Activated T-cell treated with anti-CD3 and anti-CD28 coated beads for 1 hour (primary cell): ENCODE results near the gene UBASH3B.
"Not testable (repeated sequence)": the region's sequence is repeated elsewhere in the genome, so short reads cannot be mapped to it uniquely, and the experiment has no call there.

Source experiments
- DNase-seq: peaks from one replicate; pipeline ENCODE4 v3.0.0-alpha.2; 2020; ENCODE audit warnings: low read depth

The UBASH3B gene

DNA sequence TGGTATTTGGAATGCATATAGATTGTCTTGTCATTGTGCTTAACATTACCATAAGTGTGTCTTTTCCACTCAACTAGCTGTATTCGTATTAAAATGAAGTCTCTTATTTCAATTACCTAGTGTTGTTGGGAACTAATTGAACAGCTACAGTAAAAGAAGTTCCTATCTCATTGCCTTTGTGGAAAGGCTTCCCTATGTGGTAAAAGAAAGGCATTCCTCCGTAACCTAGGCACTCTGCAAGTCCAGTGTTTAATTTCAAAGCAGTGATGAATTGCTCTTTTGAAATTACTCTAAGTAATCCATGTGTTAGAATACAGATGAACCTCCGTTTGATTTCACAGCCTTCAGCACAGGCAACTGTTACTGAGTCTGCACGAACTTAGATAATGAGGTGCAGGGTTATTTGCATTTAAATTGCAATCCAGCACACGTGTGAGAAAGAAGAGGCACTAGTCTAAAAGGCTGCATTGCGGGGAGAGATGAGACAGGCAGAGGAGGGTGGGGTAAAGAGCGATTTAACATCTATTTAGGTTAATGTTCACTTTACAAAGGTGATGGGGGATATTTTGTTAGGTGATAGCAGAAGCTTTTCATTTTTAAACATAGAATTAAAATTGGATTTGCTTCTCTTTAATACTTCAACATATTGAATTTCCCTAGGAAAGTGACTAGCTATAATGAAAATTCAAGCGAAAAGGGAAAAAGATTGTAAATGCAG is 157.8 kb downstream of the UBASH3B start:
- DNase-seq, result no peak

DNA sequence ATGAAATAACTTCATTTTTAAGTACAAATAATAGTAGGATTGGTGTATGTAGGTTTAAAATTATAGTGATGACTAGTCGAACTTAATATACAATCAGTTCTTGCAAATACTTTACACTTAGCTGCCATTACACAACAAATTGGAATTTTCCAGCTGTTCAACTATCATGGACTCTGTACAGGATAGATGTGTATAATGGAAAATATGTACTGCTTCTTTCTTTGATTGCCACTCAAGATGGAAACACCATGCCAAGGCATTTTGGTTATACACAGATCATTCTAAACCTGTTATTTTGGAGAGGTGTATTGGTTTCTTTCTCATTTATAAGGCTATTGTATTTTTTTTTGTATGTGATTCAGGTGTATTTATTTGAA is 158.4 kb downstream of the UBASH3B start:
- no peak for DNase-seq

DNA sequence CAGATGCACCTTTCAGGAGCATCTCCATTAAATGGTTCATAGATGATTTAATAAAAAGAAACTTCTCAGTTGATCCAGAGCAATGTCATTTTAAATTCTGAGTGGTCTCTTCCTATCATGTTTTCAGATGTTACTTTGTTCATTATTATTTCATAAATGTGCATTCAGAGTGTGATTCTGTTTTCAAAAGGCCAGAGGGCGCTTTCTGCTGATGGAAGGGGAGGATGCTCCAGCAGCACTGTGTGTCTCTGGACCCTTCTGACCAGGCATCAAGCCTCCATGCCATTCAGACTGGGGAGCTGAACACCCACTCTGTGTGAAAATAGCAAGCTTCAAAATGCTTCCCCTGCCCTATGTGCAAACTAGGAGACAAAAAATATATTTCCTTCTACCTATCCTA is 158.9 kb downstream of the UBASH3B start:
- no peak for DNase-seq

- no peak for DNase-seq
These were observed 160.4 kb downstream of the UBASH3B start for GRCh38 chr11:122815900-122816299.

GRCh38 chr11:122816761-122817520 is 161.4 kb downstream of the UBASH3B start:
- no peak for DNase-seq

DNA sequence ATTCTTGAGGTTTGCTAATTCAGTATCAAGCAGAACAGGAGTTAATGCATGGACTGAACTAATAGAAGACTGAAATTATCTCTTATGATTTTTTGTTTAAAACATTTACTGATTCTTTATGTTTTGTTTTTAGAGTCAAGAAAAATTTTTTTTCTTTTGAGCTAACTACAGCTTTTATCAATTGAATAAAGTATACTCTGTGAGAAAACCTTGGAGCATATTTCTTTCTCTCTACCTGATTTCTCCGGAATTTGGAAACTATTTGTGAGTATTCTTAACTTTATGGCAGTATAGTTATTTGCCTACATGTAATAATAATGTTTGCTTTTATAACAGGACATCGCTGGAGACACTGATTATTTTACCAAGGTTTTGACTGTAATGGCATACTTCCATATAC is 164.6 kb downstream of the UBASH3B start:
- no peak for DNase-seq

- DNase-seq, result no peak
These were observed 165.6 kb downstream of the UBASH3B start for GRCh38 chr11:122821169-122821568.

DNA sequence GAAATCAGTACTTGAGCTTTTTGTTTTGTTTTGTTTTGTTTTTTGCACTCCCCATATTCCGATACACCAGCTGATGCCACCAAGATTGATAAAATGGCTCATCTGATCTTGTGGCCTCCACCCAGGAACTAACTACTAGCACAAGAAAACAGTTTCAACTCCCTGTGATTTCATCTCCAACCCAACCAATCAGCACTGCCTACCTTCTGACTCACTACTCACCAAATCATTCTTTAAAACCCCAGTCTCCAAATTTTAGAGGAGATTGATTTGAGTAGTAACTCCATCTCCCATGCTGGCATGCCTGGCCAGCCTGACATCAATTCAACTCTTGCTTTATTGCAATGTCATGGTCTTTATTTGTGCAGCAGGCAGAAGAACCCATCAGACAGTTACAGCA is 166.7 kb downstream of the UBASH3B start:
- no peak for DNase-seq

DNA sequence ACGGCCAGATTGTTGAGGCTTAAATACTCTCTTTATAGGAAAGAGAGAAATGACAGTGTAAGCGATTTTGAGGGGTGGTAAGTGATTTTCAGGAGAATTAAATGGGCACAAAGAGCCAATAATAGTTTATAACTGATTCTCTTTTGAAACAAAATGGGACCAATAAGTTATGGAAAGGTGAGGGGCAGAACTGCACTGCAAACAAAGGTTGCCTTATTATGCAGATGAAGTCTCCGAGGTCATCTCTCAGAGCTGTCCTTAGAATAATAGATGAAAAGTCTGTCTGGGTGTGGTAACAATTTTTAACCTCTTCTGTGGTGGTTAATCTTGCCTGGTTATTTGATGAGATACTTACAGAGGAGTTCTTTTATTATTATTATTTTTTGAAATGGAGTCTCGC is 168.0 kb downstream of the UBASH3B start:
- DNase-seq, result no peak

DNA sequence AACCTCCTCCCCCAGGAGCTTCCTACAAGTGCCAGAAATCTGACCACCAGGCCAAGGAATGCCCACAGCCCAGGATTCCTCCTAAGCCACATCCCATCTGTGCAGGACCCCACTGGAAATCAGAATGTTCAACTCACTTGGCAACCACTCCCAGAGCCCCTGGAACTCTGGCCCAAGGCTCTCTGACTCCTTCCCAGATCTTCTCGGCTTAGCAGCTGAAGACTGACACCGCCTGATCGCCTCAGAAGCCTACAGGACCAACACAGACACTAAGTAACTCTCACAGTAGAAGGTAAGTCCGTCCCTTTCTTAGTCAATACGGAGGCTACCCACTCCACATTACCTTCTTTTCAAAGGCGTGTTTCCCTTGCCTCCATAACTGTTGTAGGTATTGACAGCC is 173.8 kb downstream of the UBASH3B start:
- not testable (repeated sequence) for DNase-seq

DNA sequence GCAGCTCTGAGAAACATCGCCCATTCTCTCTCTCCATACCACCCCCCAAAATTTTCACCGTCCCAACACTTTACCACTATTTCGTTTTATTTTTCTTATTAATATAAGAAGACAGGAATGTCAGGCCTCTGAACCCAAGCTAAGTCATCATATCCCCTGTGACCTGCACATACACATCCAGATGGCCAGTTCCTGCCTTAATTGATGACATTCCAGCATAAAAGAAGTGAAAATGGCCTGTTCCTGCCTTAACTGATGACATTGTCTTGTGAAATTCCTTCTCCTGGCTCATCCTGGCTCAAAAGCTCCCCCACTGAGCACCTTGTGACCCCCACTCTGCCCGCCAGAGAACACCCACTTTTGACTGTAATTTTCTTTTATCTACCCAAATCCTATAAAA is 176.8 kb downstream of the UBASH3B start:
- DNase-seq, result not testable (repeated sequence)

- DNase-seq, result no peak
These were observed 177.4 kb downstream of the UBASH3B start for GRCh38 chr11:122832721-122833470.

- no peak for DNase-seq
These were observed 178.4 kb downstream of the UBASH3B start for GRCh38 chr11:122833846-122834464.

DNA sequence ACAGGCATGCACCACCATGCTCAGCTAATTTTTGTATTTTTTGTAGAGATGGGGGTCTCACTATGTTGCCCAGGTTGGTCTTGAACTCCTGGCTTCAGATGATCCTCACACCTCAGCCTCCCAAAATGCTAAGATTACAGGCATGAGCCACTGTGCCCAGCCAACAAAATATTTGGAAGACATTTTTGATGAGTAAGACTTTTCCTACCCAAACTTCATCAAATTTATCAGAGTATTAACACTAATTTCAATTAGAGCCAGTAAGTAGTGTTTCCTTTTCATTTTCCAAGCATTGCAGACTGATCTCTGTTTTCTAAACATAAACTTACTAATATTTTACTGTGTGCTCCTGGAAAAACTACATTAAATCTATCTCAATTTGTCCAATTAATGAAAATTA is 181.4 kb downstream of the UBASH3B start:
- DNase-seq, result no peak

DNA sequence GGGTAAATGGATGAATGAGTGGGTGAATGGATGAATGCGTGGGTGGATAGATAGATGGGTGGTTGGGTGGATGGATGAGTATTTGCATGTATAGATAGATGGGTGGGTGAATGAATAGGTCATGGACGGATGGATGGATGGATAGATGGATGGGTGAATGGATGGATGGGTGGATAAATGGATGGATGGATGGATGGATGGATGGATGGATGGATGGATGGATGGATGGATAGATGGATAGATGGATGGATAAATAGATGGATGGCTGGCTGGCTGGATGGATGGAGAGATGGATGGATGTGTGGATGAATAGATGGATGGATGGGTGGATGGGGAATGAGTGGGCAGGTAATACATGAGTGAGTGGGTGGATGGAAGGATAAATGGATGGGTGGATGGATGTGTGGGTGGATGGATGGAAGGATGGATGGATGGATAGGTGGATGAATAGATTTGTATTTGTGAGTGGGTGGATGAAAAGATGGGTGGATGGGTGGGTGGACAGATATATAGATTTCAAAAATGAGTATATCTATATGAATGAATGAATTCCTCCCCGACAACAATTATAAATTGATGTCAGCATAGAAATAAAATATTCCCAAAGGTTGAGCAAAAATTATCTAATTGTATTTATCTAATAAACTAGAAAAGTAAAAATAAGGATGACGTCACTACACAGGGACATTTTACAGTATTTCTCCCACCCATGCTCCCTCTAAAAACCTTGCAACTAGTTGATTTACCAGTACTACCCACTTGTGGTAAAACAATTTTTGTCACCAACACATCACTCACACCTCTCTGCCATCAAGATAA is 182.2 kb downstream of the UBASH3B start:
- DNase-seq, result no peak

GRCh38 chr11:122843281-122844141 is 188.0 kb downstream of the UBASH3B start:
- no peak for DNase-seq

GRCh38 chr11:122847466-122847865 is 191.9 kb downstream of the UBASH3B start:
- no peak for DNase-seq

DNA sequence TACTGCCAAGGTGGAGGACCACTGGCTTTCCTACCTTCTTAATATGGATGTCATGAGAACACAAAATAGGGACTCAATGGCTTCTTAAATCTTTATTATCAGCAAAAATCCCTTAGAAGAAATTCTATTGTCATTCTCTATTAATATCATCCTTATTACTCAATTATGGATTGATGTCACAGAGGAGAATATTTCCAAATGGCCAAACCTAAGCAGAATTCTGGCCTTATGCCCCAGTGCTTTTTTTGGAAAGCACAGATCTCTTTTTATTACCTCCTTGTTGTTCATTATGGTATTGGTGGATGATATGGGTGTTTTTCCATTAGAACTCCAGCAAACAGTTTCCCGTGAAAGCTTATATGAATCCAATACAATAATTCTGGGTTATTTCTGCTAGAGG is 192.7 kb downstream of the UBASH3B start:
- no peak for DNase-seq

DNA sequence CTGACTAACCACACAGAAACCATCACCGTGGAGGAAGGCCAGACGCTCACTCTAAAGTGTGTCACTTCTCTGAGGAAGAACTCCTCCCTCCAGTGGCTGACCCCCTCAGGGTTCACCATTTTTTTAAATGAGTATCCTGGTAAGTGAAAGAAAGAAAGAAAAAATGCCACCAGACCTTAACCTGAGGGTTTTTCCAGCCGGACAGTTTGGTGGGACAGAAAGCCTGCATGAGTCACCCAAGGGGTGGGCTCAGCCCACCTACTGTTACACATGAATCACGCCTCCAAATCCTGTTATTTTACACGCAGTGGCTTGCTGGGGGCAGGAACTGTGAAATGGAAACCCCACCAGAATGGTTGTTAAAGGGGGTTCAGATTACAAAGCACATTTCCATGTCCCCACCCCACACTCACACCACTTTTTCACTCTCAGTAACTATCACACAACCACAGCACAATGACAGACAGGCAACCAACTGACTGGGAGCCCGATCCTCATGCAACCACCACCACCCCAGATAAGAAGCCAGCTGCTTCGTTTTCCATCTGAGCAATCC is 194.6 kb downstream of the UBASH3B start:
- DNase-seq, result no peak

GRCh38 chr11:122851366-122851966 is 195.9 kb downstream of the UBASH3B start:
- no peak for DNase-seq
